GM23248 (cell line): ENCODE data around the gene ARHGAP26. TPM values are rescaled to one million over a fixed set of nuclear protein-coding genes. Genes with fewer than 3 reads are reported as not detected.

Experiments
- DNase-seq: peaks from one replicate; pipeline ENCODE4 v3.0.0-alpha.2; 2015
- H2AFZ ChIP-seq: fragments of 200-600 bp; sonication (generic); 2 replicates; pipeline ENCODE4 v1.6.1; 2016; ENCODE audit warnings: antibody characterized with exemption
- H3F3A ChIP-seq: fragments of 200-600 bp; sonication (generic); 2 replicates; pipeline ENCODE4 v1.6.1; 2016; ENCODE audit warnings: mild to moderate bottlenecking, antibody characterized with exemption, mixed run types; ENCODE audit not compliant: insufficient read depth
- H3K27ac ChIP-seq: fragments of 200-600 bp; sonication (generic); 2 replicates; pipeline ENCODE4 v1.5.1; 2016; ENCODE audit warnings: mild to moderate bottlenecking
- H3K27me3 ChIP-seq: fragments of 200-600 bp; sonication (generic); replicated peaks from 2 replicates; pipeline ENCODE4 v1.6.1; 2016; ENCODE audit warnings: mild to moderate bottlenecking; ENCODE audit not compliant: insufficient read depth
- H3K36me3 ChIP-seq: fragments of 200-600 bp; sonication (generic); 2 replicates; pipeline ENCODE4 v1.6.1; 2016; ENCODE audit warnings: low read depth, mild to moderate bottlenecking
- H3K4me1 ChIP-seq: fragments of 200-600 bp; sonication (generic); 2 replicates; pipeline ENCODE4 v1.6.1; 2016; ENCODE audit warnings: mild to moderate bottlenecking; ENCODE audit not compliant: insufficient read depth
- H3K4me2 ChIP-seq: fragments of 200-600 bp; sonication (generic); one replicate; pipeline ENCODE4 v1.6.1; 2016; ENCODE audit warnings: mild to moderate bottlenecking; ENCODE audit not compliant: unreplicated experiment
- H3K4me3 ChIP-seq: fragments of 200-600 bp; sonication (generic); 2 replicates; pipeline ENCODE4 v1.5.1; 2016; ENCODE audit warnings: mild to moderate bottlenecking
- H3K79me2 ChIP-seq: fragments of 200-600 bp; sonication (generic); 2 replicates; pipeline ENCODE4 v1.6.1; 2016; ENCODE audit warnings: mild to moderate bottlenecking; ENCODE audit not compliant: insufficient read depth
- H3K9ac ChIP-seq: fragments of 200-600 bp; sonication (generic); 2 replicates; pipeline ENCODE4 v1.6.1; 2016; ENCODE audit warnings: mild to moderate bottlenecking
- H3K9me2 ChIP-seq: fragments of 200-600 bp; sonication (generic); 2 replicates; pipeline ENCODE4 v1.6.1; 2016; ENCODE audit warnings: mixed run types, mild to moderate bottlenecking, moderate library complexity; ENCODE audit not compliant: insufficient read depth
- H3K9me3 ChIP-seq: fragments of 200-600 bp; sonication (generic); one replicate; pipeline ENCODE4 v1.6.1; 2017; ENCODE audit warnings: low read depth
- H4K20me1 ChIP-seq: fragments of 200-600 bp; sonication (generic); 2 replicates; pipeline ENCODE4 v1.6.0; 2016; ENCODE audit not compliant: insufficient read depth
- EZH2 ChIP-seq: fragments of 200-600 bp; sonication (generic); IDR thresholded peaks from 2 replicates; pipeline ENCODE4 v1.6.1; 2018; ENCODE audit warnings: antibody characterized with exemption, mild to moderate bottlenecking; ENCODE audit not compliant: insufficient read depth, poor library complexity, severe bottlenecking
- EZH2phosphoT487 ChIP-seq: fragments of 200-600 bp; sonication (generic); IDR thresholded peaks from 2 replicates; pipeline ENCODE4 v1.6.1; 2018; ENCODE audit warnings: antibody characterized with exemption, moderate library complexity, mild to moderate bottlenecking, low read depth; ENCODE audit not compliant: insufficient read depth
- WGBS, 2 experiments: methylation state at CpG; one replicate each; pipeline ENCODE4 v1.1.6; 2015 to 2017; ENCODE audit warnings: low lambda C conversion rate in 2 of 2, low coverage in 1 of 2; ENCODE audit errors: missing lambda C conversion rate in 2 of 2; 5-methylcytosine and 5-hydroxymethylcytosine counted together
- in situ Hi-C: fragments of 300-500 bp; cut with MboI; formaldehyde crosslinking; loops from 2 replicates; pipeline ENCODE4 v1.15.0; 2020
- polyA plus RNA-seq: library from polyadenylated mRNA; unstranded; fragments of >200 nt; fragmentation: Nextera tagmentation; extraction: Ambion mirVana; gene quantifications from 2 replicates; pipeline ENCODE4 v1.2.1, GENCODE V29; 2016
- total RNA-seq: library from RNA; depleted of rRNA; stranded (reverse); fragments of >200 nt; shearing (Covaris generic); gene quantifications from 2 replicates; pipeline ENCODE4 v1.2.3, GENCODE V29; 2014

The ARHGAP26 gene
- total and polyA plus RNA-seq, 2 experiments from 2014 or later, result 1.6 to 1.7 TPM

DNA sequence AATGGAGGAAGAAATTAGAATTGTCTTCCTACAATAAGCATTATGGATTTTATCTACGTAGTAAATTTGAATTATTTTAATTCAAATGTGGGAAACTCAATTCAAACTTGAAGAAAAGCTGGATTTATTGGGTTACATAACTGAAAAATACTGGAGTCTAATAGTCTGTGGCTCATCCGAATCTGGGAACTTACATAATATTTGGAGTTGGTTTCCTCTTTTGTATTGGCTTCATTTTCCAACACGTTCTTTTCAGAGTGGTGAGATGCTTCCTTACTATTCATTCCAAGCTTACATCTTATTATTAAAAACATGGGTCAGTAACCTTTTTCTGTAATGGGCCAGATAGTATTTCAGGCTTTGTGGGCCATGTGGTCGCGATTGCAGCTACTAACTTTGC lies 164.8 kb downstream of the ARHGAP26 start:
- no peaks in the 10 kb centered on the region for H4K20me1 ChIP-seq
- H3F3A ChIP-seq, result no peaks in the 10 kb centered on the region
- H3K4me1 ChIP-seq, result no peaks in the 10 kb centered on the region
- no peak for DNase-seq
- WGBS, 2 experiments, result 56 to 66% methylated on average over 5 of the region's 5 CpGs
- no peak overlapping the region for H3K4me2 ChIP-seq
- no peak overlapping the region for H3K27ac ChIP-seq
- no peaks in the 10 kb centered on the region for H3K79me2 ChIP-seq
- H2AFZ ChIP-seq, result no peak overlapping the region
- no peak overlapping the region for H3K4me3 ChIP-seq
- in situ Hi-C loops, result no loop called here
- no peak overlapping the region for H3K9ac ChIP-seq
- no peaks in the 10 kb centered on the region for H3K9me2 ChIP-seq
- H3K9me3 ChIP-seq, result no peaks in the 10 kb centered on the region
- no peaks in the 10 kb centered on the region for H3K36me3 ChIP-seq
- TF ChIP-seq EZH2phosphoT487, result no peak
- TF ChIP-seq EZH2, result no peak
- no peaks in the 10 kb centered on the region for H3K27me3 ChIP-seq

DNA sequence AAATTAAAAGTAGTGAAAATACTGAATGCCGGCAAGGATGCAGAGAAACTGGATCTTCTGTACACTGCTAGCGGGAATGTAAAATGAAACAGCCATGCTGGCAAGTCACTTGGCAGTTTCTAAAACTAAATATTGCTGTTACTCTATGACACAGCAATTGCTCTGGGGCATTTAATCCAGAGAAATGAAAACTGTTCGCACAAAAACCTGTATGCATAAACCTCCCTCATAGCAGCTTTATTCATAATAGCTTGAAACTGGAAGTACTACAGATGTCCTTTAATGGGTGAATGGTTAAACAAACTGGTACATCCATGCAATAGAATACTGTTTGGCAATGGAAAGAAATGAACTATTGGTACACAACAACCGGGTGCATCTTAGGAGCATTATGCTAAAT lies 167.2 kb downstream of the ARHGAP26 start:
- Histone ChIP-seq H3K79me2 (no peaks in the 10 kb centered on the region), H3K9me2 (no peaks in the 10 kb centered on the region), H3K36me3 (no peaks in the 10 kb centered on the region), H3K9me3 (no peaks in the 10 kb centered on the region), H3K4me2 (no peak overlapping the region), H3K27me3 (no peaks in the 10 kb centered on the region), H3K27ac (no peak overlapping the region), H3F3A (no peaks in the 10 kb centered on the region), H3K4me3 (no peak overlapping the region), H3K9ac (no peak overlapping the region), H4K20me1 (no peaks in the 10 kb centered on the region), H3K4me1 (no peaks in the 10 kb centered on the region), H2AFZ (no peak overlapping the region)
- WGBS, 2 experiments, result 93 to 98% methylated on average over 4 of the region's 4 CpGs
- no peak for DNase-seq
- in situ Hi-C loops, result no loop called here
- TF ChIP-seq EZH2phosphoT487 (no peak), EZH2 (no peak)

DNA sequence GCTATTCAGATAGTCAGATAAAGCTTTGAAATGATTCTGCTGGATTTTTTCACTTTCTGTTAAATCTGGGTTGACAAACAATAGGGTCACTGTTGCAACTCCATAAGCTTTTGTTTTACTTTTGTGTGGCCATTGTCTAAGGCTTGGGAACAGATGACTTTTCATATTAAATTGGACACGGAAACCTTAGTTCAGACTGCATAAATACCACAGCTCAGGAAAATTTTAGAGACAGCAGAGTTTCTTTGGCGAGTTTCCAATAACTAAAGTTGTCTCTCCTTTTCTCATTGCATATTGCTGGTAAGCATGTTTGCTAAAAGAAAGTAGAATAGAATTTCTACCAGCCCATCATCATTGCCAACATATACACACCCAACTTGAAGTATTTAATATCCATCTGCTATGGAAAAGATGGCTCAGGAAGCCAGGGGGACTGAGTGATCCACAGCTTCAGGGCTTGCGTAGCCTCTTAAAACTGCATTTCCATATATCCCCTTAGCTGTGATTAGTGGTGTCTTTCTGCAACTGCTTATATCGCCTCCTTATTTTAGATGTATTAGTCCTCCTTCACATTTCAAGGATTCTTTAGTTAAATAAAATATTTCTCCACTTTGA lies 168.2 kb downstream of the ARHGAP26 start:
- no peaks in the 10 kb centered on the region for H3K9me2 ChIP-seq
- H3K36me3 ChIP-seq, result no peaks in the 10 kb centered on the region
- DNase-seq, result no peak
- H3K79me2 ChIP-seq, result no peaks in the 10 kb centered on the region
- H3F3A ChIP-seq, result no peaks in the 10 kb centered on the region
- H3K27ac ChIP-seq, result no peak overlapping the region
- no peak for TF ChIP-seq EZH2phosphoT487
- no peak for TF ChIP-seq EZH2
- H3K4me3 ChIP-seq, result no peak overlapping the region
- no peaks in the 10 kb centered on the region for H3K27me3 ChIP-seq
- in situ Hi-C loops, result no loop called here
- H3K9ac ChIP-seq, result no peak overlapping the region
- no peaks in the 10 kb centered on the region for H3K4me1 ChIP-seq
- H2AFZ ChIP-seq, result no peak overlapping the region
- H3K4me2 ChIP-seq, result no peak overlapping the region
- WGBS, 2 experiments, result 63 to 69% methylated on average over 4 of the region's 4 CpGs
- H4K20me1 ChIP-seq, result no peaks in the 10 kb centered on the region
- H3K9me3 ChIP-seq, result no peaks in the 10 kb centered on the region

GRCh38 chr5:142939006-142939405 lies 168.8 kb downstream of the ARHGAP26 start:
- Histone ChIP-seq H3K9me3 (no peaks in the 10 kb centered on the region), H4K20me1 (no peaks in the 10 kb centered on the region), H3K4me2 (no peak overlapping the region), H3K36me3 (no peaks in the 10 kb centered on the region), H3K27me3 (no peaks in the 10 kb centered on the region), H3F3A (no peaks in the 10 kb centered on the region), H3K4me1 (peaks cover 5% of the 10 kb centered on the region; the same call in 1 of the 2 replicates), H3K79me2 (no peaks in the 10 kb centered on the region), H3K9ac (no peak overlapping the region), H3K9me2 (no peaks in the 10 kb centered on the region), H2AFZ (no peak overlapping the region), H3K27ac (no peak overlapping the region), H3K4me3 (no peak overlapping the region)
- in situ Hi-C loops, result no loop called here
- 76 to 78% methylated on average over 3 of the region's 3 CpGs for WGBS, 2 experiments
- TF ChIP-seq EZH2 (no peak), EZH2phosphoT487 (no peak)
- DNase-seq, result peak; percentile 8
